Measurements from ENCODE around the gene AMT.

Gene AMT

GRCh38 chr3:49389297-49389696 lies 33.0 kb downstream of the AMT start:
- no peak overlapping the region for H3K4me3 Mint-ChIP-seq
- peaks cover 23% of the 10 kb centered on the region for H3K36me3 Mint-ChIP-seq (ENCODE audit: low read depth)
- H3K4me1 Mint-ChIP-seq (ENCODE audit: low read depth), result peaks cover 15% of the 10 kb centered on the region
- H3K9me3 Mint-ChIP-seq, result no peaks in the 10 kb centered on the region
- no peaks in the 10 kb centered on the region for H3K27me3 Mint-ChIP-seq (ENCODE audit: low read depth)
- DNase-seq (ENCODE audit: low spot score), result no peak
- H3K27ac Mint-ChIP-seq, result no peak overlapping the region

GRCh38 chr3:49388289-49388820 lies 33.9 kb downstream of the AMT start:
- H3K27ac Mint-ChIP-seq, result no peak overlapping the region
- no peak for DNase-seq (ENCODE audit: low spot score)
- H3K9me3 Mint-ChIP-seq, result no peaks in the 10 kb centered on the region
- H3K27me3 Mint-ChIP-seq (ENCODE audit: low read depth), result no peaks in the 10 kb centered on the region
- peaks cover 13% of the 10 kb centered on the region for H3K4me1 Mint-ChIP-seq (ENCODE audit: low read depth)
- H3K36me3 Mint-ChIP-seq (ENCODE audit: low read depth), result peaks cover 25% of the 10 kb centered on the region
- no peak overlapping the region for H3K4me3 Mint-ChIP-seq

- Mint-ChIP-seq H3K9me3 (no peaks in the 10 kb centered on the region), H3K27ac (no peak overlapping the region), H3K4me1 (ENCODE audit: low read depth) (peaks cover 11% of the 10 kb centered on the region), H3K4me3 (no peak overlapping the region), H3K27me3 (ENCODE audit: low read depth) (no peaks in the 10 kb centered on the region), H3K36me3 (ENCODE audit: low read depth) (peaks cover 24% of the 10 kb centered on the region)
- DNase-seq (ENCODE audit: low spot score), result no peak
Measured at GRCh38 chr3:49387721-49388120, 34.6 kb downstream of the AMT start.

GRCh38 chr3:49386056-49386756 lies 36.1 kb downstream of the AMT start:
- no peak for DNase-seq (ENCODE audit: low spot score)
- H3K4me3 Mint-ChIP-seq, result no peak overlapping the region
- H3K27me3 Mint-ChIP-seq (ENCODE audit: low read depth), result no peaks in the 10 kb centered on the region
- H3K9me3 Mint-ChIP-seq, result no peaks in the 10 kb centered on the region
- peaks cover 24% of the 10 kb centered on the region for H3K36me3 Mint-ChIP-seq (ENCODE audit: low read depth)
- H3K27ac Mint-ChIP-seq, result no peak overlapping the region
- peaks cover 11% of the 10 kb centered on the region for H3K4me1 Mint-ChIP-seq (ENCODE audit: low read depth)

- Mint-ChIP-seq H3K27me3 (ENCODE audit: low read depth) (no peaks in the 10 kb centered on the region), H3K4me1 (ENCODE audit: low read depth) (peaks cover 11% of the 10 kb centered on the region), H3K36me3 (ENCODE audit: low read depth) (peaks cover 24% of the 10 kb centered on the region), H3K4me3 (no peak overlapping the region), H3K27ac (no peak overlapping the region), H3K9me3 (no peaks in the 10 kb centered on the region)
- no peak for DNase-seq (ENCODE audit: low spot score)
Measured at GRCh38 chr3:49385617-49386016, 36.7 kb downstream of the AMT start.

- Mint-ChIP-seq H3K4me3 (no peak overlapping the region), H3K4me1 (ENCODE audit: low read depth) (peaks cover 16% of the 10 kb centered on the region), H3K27ac (no peak overlapping the region), H3K9me3 (no peaks in the 10 kb centered on the region), H3K36me3 (ENCODE audit: low read depth) (peaks cover 28% of the 10 kb centered on the region), H3K27me3 (ENCODE audit: low read depth) (no peaks in the 10 kb centered on the region)
- no peak for DNase-seq (ENCODE audit: low spot score)
Measured at GRCh38 chr3:49383387-49383786, 38.9 kb downstream of the AMT start.

GRCh38 chr3:49378249-49378895 lies 43.9 kb downstream of the AMT start:
- H3K9me3 Mint-ChIP-seq, result no peaks in the 10 kb centered on the region
- peaks cover 16% of the 10 kb centered on the region for H3K4me1 Mint-ChIP-seq (ENCODE audit: low read depth)
- no peak overlapping the region for H3K4me3 Mint-ChIP-seq
- peaks cover 40% of the 10 kb centered on the region for H3K36me3 Mint-ChIP-seq (ENCODE audit: low read depth)
- no peaks in the 10 kb centered on the region for H3K27me3 Mint-ChIP-seq (ENCODE audit: low read depth)
- H3K27ac Mint-ChIP-seq, result no peak overlapping the region
- no peak for DNase-seq (ENCODE audit: low spot score)

GRCh38 chr3:49377483-49377882 lies 44.8 kb downstream of the AMT start:
- no peaks in the 10 kb centered on the region for H3K27me3 Mint-ChIP-seq (ENCODE audit: low read depth)
- peaks cover 46% of the 10 kb centered on the region for H3K36me3 Mint-ChIP-seq (ENCODE audit: low read depth)
- no peak overlapping the region for H3K4me3 Mint-ChIP-seq
- peaks cover 16% of the 10 kb centered on the region for H3K4me1 Mint-ChIP-seq (ENCODE audit: low read depth)
- H3K27ac Mint-ChIP-seq, result peak overlapping the region; percentile 52
- H3K9me3 Mint-ChIP-seq, result no peaks in the 10 kb centered on the region
- DNase-seq (ENCODE audit: low spot score), result peak; percentile 47

DNA sequence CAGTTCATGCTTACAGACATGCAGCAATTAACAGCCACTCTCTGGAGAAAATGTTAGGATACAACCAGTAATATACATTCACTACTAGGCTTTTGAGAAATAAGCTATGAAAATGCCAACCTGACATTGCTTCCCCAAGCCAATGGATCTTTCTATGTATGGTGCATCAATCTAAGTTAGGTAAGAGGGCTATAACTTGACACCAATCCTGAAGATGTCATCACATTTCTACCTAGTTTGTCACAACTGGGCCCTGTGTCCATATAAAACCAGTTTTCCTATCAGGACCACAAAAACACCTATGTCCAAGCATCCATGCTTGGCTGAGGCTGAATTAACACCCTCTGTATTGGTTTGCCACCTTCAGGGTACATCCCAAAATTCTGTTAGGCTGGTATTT lies 50.3 kb downstream of the AMT start:
- no peak overlapping the region for H3K4me3 Mint-ChIP-seq

GRCh38 chr3:49370585-49371290 lies 51.5 kb downstream of the AMT start:
- no peak for DNase-seq (ENCODE audit: low spot score)
- Mint-ChIP-seq H3K4me3 (no peak overlapping the region), H3K27me3 (ENCODE audit: low read depth) (no peaks in the 10 kb centered on the region), H3K4me1 (ENCODE audit: low read depth) (peaks cover 8% of the 10 kb centered on the region), H3K9me3 (no peaks in the 10 kb centered on the region), H3K27ac (no peak overlapping the region), H3K36me3 (ENCODE audit: low read depth) (peaks cover 71% of the 10 kb centered on the region)

More for the DNA sequence above, 50.3 kb downstream of the AMT start:
- no peaks in the 10 kb centered on the region for H3K9me3 Mint-ChIP-seq
- no peaks in the 10 kb centered on the region for H3K27me3 Mint-ChIP-seq (ENCODE audit: low read depth)
- DNase-seq (ENCODE audit: low spot score), result no peak
- H3K27ac Mint-ChIP-seq, result no peak overlapping the region
- H3K36me3 Mint-ChIP-seq (ENCODE audit: low read depth), result peaks cover 59% of the 10 kb centered on the region
- peaks cover 8% of the 10 kb centered on the region for H3K4me1 Mint-ChIP-seq (ENCODE audit: low read depth)

Data from T-helper 2 cell treated with Interferon-gamma antibody and Interleukin-4, amounts not matched to agents 5 μg/mL and 100 μg/mL, for 36 hours (primary cell).